Measurements from ENCODE around the gene AKAP13. TPM values are rescaled to one million over a fixed set of nuclear protein-coding genes. Genes with fewer than 3 reads are reported as not detected.

Gene AKAP13
- total and polyA plus RNA-seq, 2 of the 8 experiments (the other 6 are each of a cell fraction or from before 2014, with no cell fraction given), result 14.0 to 46.2 TPM

GRCh38 chr15:85667491-85668424, 287.4 kb downstream of the AKAP13 start:
- Histone ChIP-seq H3K56ac (replicated peaks; ENCODE audit: insufficient read length, low read depth, low read length) (no peak overlapping the region), H2BK20ac (ENCODE audit: low read length) (no peak overlapping the region), H4K8ac (ENCODE audit: extremely low read depth, insufficient read depth, low read length) (no peak overlapping the region), H3K9ac (replicated peaks in 1 of 4; ENCODE audit: extremely low read depth in 1 of 4, low read depth in 3 of 4, low read length in 3 of 4) (no peak overlapping the region), H3K14ac (ENCODE audit: insufficient read length) (no peak overlapping the region), H3K4me1 (replicated peaks in 1 of 4; ENCODE audit: control insufficient read depth in 3 of 4, insufficient read depth in 4 of 4, low read length in 3 of 4) (no peaks in the 10 kb centered on the region), H2AK5ac (ENCODE audit: low read depth, low read length) (no peak overlapping the region), H4K20me1 (replicated peaks in 1 of 2; ENCODE audit: control insufficient read depth in 1 of 2, insufficient read depth in 2 of 2, low read length in 2 of 2) (no peaks in the 10 kb centered on the region), H2BK120ac (replicated peaks; ENCODE audit: low read depth, low read length) (no peak overlapping the region), H3K4me2 (ENCODE audit: insufficient read depth in 1 of 2, low read depth in 2 of 2, low read length in 2 of 2) (no peak overlapping the region), H3K4me3 (ENCODE audit: extremely low read depth in 1 of 4, insufficient read depth in 2 of 4, low read depth in 3 of 4, low read length in 4 of 4) (no peak overlapping the region), H3K27ac (ENCODE audit: low read depth, low read length) (no peak overlapping the region), H2BK15ac (ENCODE audit: low read length) (no peak overlapping the region), H2BK12ac (ENCODE audit: low read depth, low read length) (no peak overlapping the region), H3K23ac (ENCODE audit: insufficient read length) (no peak overlapping the region), H3K23me2 (ENCODE audit: low read depth, low read length) (no peaks in the 10 kb centered on the region), H3K4ac (replicated peaks; ENCODE audit: insufficient read length, low read depth, low read length) (no peak overlapping the region), H3K79me2 (ENCODE audit: control insufficient read depth in 1 of 2, insufficient read depth in 2 of 2, low read length in 2 of 2) (no peaks in the 10 kb centered on the region), H3K18ac (ENCODE audit: extremely low read depth, low read length) (no peak overlapping the region), H3K36me3 (ENCODE audit: control insufficient read depth in 2 of 4, insufficient read depth in 4 of 4, low read length in 3 of 4) (peaks cover 6 to 13% (median 9%) of the 10 kb centered on the region in 4 experiments; a peak in 4 of 8 replicates), H3K27me3 (replicated peaks in 1 of 4; ENCODE audit: control insufficient read depth in 3 of 4, extremely low read depth in 1 of 4, insufficient read depth in 3 of 4, low read length in 3 of 4) (no peaks in the 10 kb centered on the region), H3K9me3 (ENCODE audit: insufficient read depth in 2 of 2, low read depth in 1 of 2, low read length in 1 of 2) (no peaks in the 10 kb centered on the region), H4K91ac (replicated peaks; ENCODE audit: insufficient read length, low read length) (no peak overlapping the region), H3K79me1 (ENCODE audit: low read depth, low read length) (no peaks in the 10 kb centered on the region), H2AFZ (ENCODE audit: low read length) (no peak overlapping the region), H4K5ac (ENCODE audit: insufficient read length, low read depth, low read length) (no peak overlapping the region), H2BK5ac (ENCODE audit: low read depth, low read length) (no peak overlapping the region)
- FAIRE-seq, result no peak
- no peak for DNase-seq (ENCODE audit: low read depth in 1 of 2, low spot score in 2 of 2)
- POLR2A ChIA-PET (ENCODE audit: partially characterized antibody), result no interaction called here
- CTCF ChIA-PET (ENCODE audit: partially characterized antibody), result interaction anchor here (1.0 kb wide), 1 partner anchor 336 kb away, joined by 3 read pairs; no protein-coding TSS in a partner anchor
- 84% methylated on average over 5 of the region's 5 CpGs; no CpG with 5 or more reads in 1 of the 2 experiments for WGBS, 2 experiments (ENCODE audit: extremely low coverage in 1 of 2, insufficient coverage in 1 of 2, insufficient read length in 1 of 2, insufficient replicate concordance in 2 of 2, low coverage in 1 of 2, low lambda C conversion rate in 2 of 2, missing lambda C conversion rate in 1 of 2)
- TF ChIP-seq CHD2 (IDR thresholded peaks at IDR 0.05; ENCODE audit: low read length), result no peak
- no peak for TF ChIP-seq CBX8 (IDR thresholded peaks at IDR 0.05; ENCODE audit: borderline replicate concordance, low read depth, low read length)
- no peak for TF ChIP-seq KDM1A (IDR thresholded peaks at IDR 0.05; ENCODE audit: borderline replicate concordance, low read length)
- no peak for TF ChIP-seq ASH2L (IDR thresholded peaks at IDR 0.05; ENCODE audit: low read length)
- TF ChIP-seq RFX5 (IDR thresholded peaks at IDR 0.05; ENCODE audit: borderline replicate concordance, low read depth, low read length), result no peak
- no peak for TF ChIP-seq RNF2 (IDR thresholded peaks at IDR 0.05; ENCODE audit: borderline replicate concordance, low read depth, low read length, missing control alignments, poor library complexity, severe bottlenecking)
- no peak for TF ChIP-seq CTBP2 (IDR thresholded peaks at IDR 0.05; ENCODE audit: borderline replicate concordance, insufficient read depth, insufficient read length, low read length)
- TF ChIP-seq BCL11A (IDR thresholded peaks at IDR 0.05; ENCODE audit: low read depth in 2 of 2, low read length in 2 of 2), result no peak
- TF ChIP-seq TBP (IDR thresholded peaks at IDR 0.05; ENCODE audit: low read depth, low read length), result no peak
- no peak for TF ChIP-seq CREB1 (IDR thresholded peaks at IDR 0.05)
- no peak for TF ChIP-seq KDM4A (IDR thresholded peaks at IDR 0.05; ENCODE audit: low read depth, low read length, severe bottlenecking)
- TF ChIP-seq ZNF274 (IDR thresholded peaks at IDR 0.05; ENCODE audit: borderline replicate concordance, extremely low read depth, low read length), result no peak
- no peak for TF ChIP-seq CEBPB (IDR thresholded peaks at IDR 0.05; ENCODE audit: low read depth, low read length)

All from H1 (cell line).